Esophagus squamous epithelium (tissue), 4 donors: Measurements from ENCODE around the gene FHOD3.

Experiments
- POLR2A ChIP-seq, 4 donors: fragments of 450-650 bp; IDR thresholded peaks; one replicate each; pipeline ENCODE4 v1.6.1; 2017; ENCODE audit warnings: antibody characterized with exemption in 4 of 4, mild to moderate bottlenecking in 4 of 4, moderate library complexity in 3 of 4
- TF ChIP-seq, protein P1 (sequence below), 6 experiments: fragments of 450-650 bp in 4 of 6; fragments of 200-600 bp in 2 of 6; sonication (generic) in 2 of 6; IDR thresholded peaks; one replicate each; pipeline ENCODE4 v1.5.1; 2016 to 2019; ENCODE audit warnings: antibody characterized with exemption in 6 of 6, mild to moderate bottlenecking in 4 of 6, moderate library complexity in 4 of 6

DNA sequence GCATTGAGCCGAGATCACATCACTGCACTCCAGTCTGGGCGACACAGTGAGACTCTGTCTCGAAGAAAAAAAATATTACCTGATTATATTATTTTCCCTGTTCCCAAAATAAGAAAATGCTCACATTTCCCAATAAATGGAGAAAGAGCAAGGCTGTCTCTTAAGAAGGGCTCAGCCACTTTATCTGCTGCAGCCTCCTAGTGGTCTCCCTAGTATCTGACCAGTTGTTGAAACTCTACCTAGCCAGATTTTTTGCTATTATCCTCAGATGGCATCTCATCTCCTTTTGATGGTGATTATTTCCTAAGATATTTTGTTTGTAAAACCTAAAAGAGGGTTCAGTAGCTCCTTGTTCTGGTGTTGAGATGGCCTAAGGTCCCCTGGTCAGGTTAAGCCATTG is 417.0 kb downstream of the FHOD3 start:
- TF ChIP-seq, protein P1, sequence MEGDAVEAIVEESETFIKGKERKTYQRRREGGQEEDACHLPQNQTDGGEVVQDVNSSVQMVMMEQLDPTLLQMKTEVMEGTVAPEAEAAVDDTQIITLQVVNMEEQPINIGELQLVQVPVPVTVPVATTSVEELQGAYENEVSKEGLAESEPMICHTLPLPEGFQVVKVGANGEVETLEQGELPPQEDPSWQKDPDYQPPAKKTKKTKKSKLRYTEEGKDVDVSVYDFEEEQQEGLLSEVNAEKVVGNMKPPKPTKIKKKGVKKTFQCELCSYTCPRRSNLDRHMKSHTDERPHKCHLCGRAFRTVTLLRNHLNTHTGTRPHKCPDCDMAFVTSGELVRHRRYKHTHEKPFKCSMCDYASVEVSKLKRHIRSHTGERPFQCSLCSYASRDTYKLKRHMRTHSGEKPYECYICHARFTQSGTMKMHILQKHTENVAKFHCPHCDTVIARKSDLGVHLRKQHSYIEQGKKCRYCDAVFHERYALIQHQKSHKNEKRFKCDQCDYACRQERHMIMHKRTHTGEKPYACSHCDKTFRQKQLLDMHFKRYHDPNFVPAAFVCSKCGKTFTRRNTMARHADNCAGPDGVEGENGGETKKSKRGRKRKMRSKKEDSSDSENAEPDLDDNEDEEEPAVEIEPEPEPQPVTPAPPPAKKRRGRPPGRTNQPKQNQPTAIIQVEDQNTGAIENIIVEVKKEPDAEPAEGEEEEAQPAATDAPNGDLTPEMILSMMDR (IDR thresholded peaks at IDR 0.05): no peak
- no peak for TF ChIP-seq POLR2A (IDR thresholded peaks at IDR 0.05)
